Occipital lobe (tissue), 2 donors: ENCODE measurements around the gene CCDC13. TPM values are rescaled to one million over a fixed set of nuclear protein-coding genes. Genes with fewer than 3 reads are reported as not detected.

Experiments
- DNase-seq: peaks from one replicate; lab custom pipeline; 2025; lab: John Stamatoyannopoulos, UW
- total RNA-seq: library from RNA; depleted of rRNA; stranded (reverse); fragments of >200 nt; gene quantifications from one replicate; pipeline ENCODE4 v1.2.3, GENCODE V29; 2014

The CCDC13 gene
- total RNA-seq, 1 donor from 2014 or later: 3.6 TPM

- no peak for DNase-seq
Measured at GRCh38 chr3:42800251-42800650, 27.2 kb upstream of the CCDC13 start.

- DNase-seq: no peak
Measured at GRCh38 chr3:42799376-42799775, 26.3 kb upstream of the CCDC13 start.

GRCh38 chr3:42796332-42796885 lies 23.4 kb upstream of the CCDC13 start:
- no peak for DNase-seq

- no peak for DNase-seq
Measured at GRCh38 chr3:42795621-42796181, 22.6 kb upstream of the CCDC13 start.

GRCh38 chr3:42790714-42791229 lies 17.7 kb upstream of the CCDC13 start:
- DNase-seq: no peak

- DNase-seq: no peak
Measured at GRCh38 chr3:42786631-42787030, 13.6 kb upstream of the CCDC13 start.

- DNase-seq: no peak
Measured at GRCh38 chr3:42786212-42786611, 13.2 kb upstream of the CCDC13 start.

GRCh38 chr3:42780892-42781700 lies 8.0 kb upstream of the CCDC13 start:
- DNase-seq: no peak

GRCh38 chr3:42780398-42780797 lies 7.3 kb upstream of the CCDC13 start:
- no peak for DNase-seq

GRCh38 chr3:42778644-42779043 lies 5.6 kb upstream of the CCDC13 start:
- DNase-seq: no peak

- DNase-seq: no peak
Measured at GRCh38 chr3:42773409-42773751, 327 bp upstream of the CCDC13 start.

GRCh38 chr3:42771271-42771670 lies 1.8 kb downstream of the CCDC13 start:
- no peak for DNase-seq

- DNase-seq: no peak
Measured at GRCh38 chr3:42769477-42770131, 3.4 kb downstream of the CCDC13 start.

GRCh38 chr3:42764561-42765295 lies 8.3 kb downstream of the CCDC13 start:
- no peak for DNase-seq

- no peak for DNase-seq
Measured at GRCh38 chr3:42764115-42764514, 8.9 kb downstream of the CCDC13 start.

- no peak for DNase-seq
Measured at GRCh38 chr3:42763021-42763420, 10.0 kb downstream of the CCDC13 start.

- no peak for DNase-seq
Measured at GRCh38 chr3:42762046-42762724, 10.9 kb downstream of the CCDC13 start.

GRCh38 chr3:42758126-42758525 lies 14.9 kb downstream of the CCDC13 start:
- no peak for DNase-seq

GRCh38 chr3:42756681-42757213 lies 16.3 kb downstream of the CCDC13 start:
- DNase-seq: no peak

- no peak for DNase-seq
Measured at GRCh38 chr3:42755681-42756578, 17.1 kb downstream of the CCDC13 start.
